ENCODE results near the gene TBCC. TPM values are rescaled to one million over a fixed set of nuclear protein-coding genes. Genes with fewer than 3 reads are reported as not detected.
"Not testable (repeated sequence)": the region's sequence is repeated elsewhere in the genome, so short reads cannot be mapped to it uniquely, and the experiment has no call there.

The TBCC gene
- total RNA-seq, 1 donor from 2014 or later = 28.4 TPM

- peak overlapping the region; percentile 95 for H3K27ac Mint-ChIP-seq
- no peaks in the 10 kb centered on the region for H3K27me3 Mint-ChIP-seq
- peaks cover 12% of the 10 kb centered on the region for H3K9me3 Mint-ChIP-seq (ENCODE audit: low read depth)
- TF ChIP-seq, protein P1, sequence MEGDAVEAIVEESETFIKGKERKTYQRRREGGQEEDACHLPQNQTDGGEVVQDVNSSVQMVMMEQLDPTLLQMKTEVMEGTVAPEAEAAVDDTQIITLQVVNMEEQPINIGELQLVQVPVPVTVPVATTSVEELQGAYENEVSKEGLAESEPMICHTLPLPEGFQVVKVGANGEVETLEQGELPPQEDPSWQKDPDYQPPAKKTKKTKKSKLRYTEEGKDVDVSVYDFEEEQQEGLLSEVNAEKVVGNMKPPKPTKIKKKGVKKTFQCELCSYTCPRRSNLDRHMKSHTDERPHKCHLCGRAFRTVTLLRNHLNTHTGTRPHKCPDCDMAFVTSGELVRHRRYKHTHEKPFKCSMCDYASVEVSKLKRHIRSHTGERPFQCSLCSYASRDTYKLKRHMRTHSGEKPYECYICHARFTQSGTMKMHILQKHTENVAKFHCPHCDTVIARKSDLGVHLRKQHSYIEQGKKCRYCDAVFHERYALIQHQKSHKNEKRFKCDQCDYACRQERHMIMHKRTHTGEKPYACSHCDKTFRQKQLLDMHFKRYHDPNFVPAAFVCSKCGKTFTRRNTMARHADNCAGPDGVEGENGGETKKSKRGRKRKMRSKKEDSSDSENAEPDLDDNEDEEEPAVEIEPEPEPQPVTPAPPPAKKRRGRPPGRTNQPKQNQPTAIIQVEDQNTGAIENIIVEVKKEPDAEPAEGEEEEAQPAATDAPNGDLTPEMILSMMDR (IDR thresholded peaks at IDR 0.05; ENCODE audit: unreplicated experiment) = no peak
- no peak overlapping the region for H3K4me3 Mint-ChIP-seq (ENCODE audit: low read depth)
- DNase-seq (ENCODE audit: low spot score, unreplicated experiment) = no peak
- peaks cover 20% of the 10 kb centered on the region for H3K4me1 Mint-ChIP-seq (ENCODE audit: low read depth)
- peaks cover 3% of the 10 kb centered on the region for H3K36me3 Mint-ChIP-seq (ENCODE audit: insufficient read depth)
These were observed 36.0 kb downstream of the TBCC start for GRCh38 chr6:42709871-42710270.

DNA sequence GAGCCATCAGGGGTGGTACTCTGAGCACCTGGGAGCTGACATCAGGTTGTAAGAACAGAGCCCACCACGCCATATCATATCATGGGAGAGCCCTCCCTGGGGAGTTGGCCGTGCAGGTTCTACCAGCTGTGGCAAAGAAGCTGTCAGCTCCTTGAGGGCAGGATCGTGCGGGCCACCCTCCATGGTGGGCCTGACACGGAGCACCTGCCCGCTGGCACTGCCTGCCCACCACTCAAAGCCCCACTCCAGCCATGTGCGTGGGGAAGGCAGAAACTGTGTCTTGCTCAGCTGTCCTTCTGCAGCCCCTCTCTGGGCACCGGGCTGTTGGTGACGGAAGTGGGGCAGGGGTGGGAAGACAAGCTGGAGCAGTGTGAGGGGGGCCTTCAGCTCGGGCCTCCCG lies 37.8 kb downstream of the TBCC start:
- Mint-ChIP-seq H3K27me3 (no peaks in the 10 kb centered on the region), H3K4me1 (ENCODE audit: low read depth) (peaks cover 17% of the 10 kb centered on the region), H3K36me3 (ENCODE audit: insufficient read depth) (peaks cover 3% of the 10 kb centered on the region), H3K27ac (no peak overlapping the region), H3K9me3 (ENCODE audit: low read depth) (peaks cover 12% of the 10 kb centered on the region), H3K4me3 (ENCODE audit: low read depth) (no peak overlapping the region)
- TF ChIP-seq, protein P1 (IDR thresholded peaks at IDR 0.05; ENCODE audit: unreplicated experiment) = no peak
- no peak for DNase-seq (ENCODE audit: low spot score, unreplicated experiment)

DNA sequence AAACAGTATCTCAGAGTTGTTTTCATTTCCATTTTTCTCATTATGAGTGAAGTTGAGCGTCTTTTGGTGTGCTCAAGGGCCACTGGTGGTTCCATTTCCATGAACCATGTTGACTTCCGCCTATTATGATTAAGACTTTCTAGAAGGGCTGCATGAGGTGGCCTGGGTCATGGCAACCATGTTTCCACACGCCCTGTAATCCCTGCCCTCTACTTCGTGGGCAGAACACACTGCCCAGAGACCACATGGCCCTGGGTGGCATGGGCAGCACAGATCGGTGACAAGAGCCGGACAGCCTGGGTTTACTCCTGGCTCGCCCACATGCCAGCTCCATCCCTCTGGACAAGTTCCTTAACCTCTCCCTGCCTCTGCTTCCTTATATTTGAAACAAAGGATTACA lies 38.3 kb downstream of the TBCC start:
- H3K4me3 Mint-ChIP-seq (ENCODE audit: low read depth) = no peak overlapping the region
- peaks cover 17% of the 10 kb centered on the region for H3K4me1 Mint-ChIP-seq (ENCODE audit: low read depth)
- TF ChIP-seq, protein P1 (IDR thresholded peaks at IDR 0.05; ENCODE audit: unreplicated experiment) = no peak
- DNase-seq (ENCODE audit: low spot score, unreplicated experiment) = no peak
- H3K36me3 Mint-ChIP-seq (ENCODE audit: insufficient read depth) = peaks cover 3% of the 10 kb centered on the region
- H3K27ac Mint-ChIP-seq = no peak overlapping the region
- no peaks in the 10 kb centered on the region for H3K27me3 Mint-ChIP-seq
- peaks cover 12% of the 10 kb centered on the region for H3K9me3 Mint-ChIP-seq (ENCODE audit: low read depth)

DNA sequence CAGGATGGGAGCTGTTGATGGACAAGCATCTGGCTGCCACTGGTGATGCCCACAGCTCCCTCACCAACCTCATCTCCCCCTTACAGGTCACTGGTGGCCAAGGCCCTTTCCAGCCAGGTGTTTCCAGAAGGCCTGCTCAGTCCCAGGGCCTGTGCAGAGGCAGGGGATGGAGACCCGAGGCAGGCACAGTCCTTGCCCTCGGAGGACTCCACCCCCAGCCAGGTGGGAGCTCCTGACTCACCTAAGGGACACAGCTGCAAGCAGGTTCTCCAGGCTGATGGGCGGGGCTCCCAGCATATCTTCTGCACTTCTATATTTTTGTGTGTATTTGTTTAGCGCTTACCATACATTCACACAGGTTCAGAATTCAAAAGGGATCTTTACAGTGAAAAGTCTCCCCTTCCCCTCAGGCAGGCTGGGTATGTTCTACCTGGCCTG lies 40.9 kb downstream of the TBCC start:
- no peak overlapping the region for H3K4me3 Mint-ChIP-seq (ENCODE audit: low read depth)
- H3K9me3 Mint-ChIP-seq (ENCODE audit: low read depth) = no peaks in the 10 kb centered on the region
- H3K36me3 Mint-ChIP-seq (ENCODE audit: insufficient read depth) = no peaks in the 10 kb centered on the region
- TF ChIP-seq, protein P1 (IDR thresholded peaks at IDR 0.05; ENCODE audit: unreplicated experiment) = no peak
- DNase-seq (ENCODE audit: low spot score, unreplicated experiment) = no peak
- H3K4me1 Mint-ChIP-seq (ENCODE audit: low read depth) = peaks cover 5% of the 10 kb centered on the region
- no peaks in the 10 kb centered on the region for H3K27me3 Mint-ChIP-seq
- no peak overlapping the region for H3K27ac Mint-ChIP-seq

DNA sequence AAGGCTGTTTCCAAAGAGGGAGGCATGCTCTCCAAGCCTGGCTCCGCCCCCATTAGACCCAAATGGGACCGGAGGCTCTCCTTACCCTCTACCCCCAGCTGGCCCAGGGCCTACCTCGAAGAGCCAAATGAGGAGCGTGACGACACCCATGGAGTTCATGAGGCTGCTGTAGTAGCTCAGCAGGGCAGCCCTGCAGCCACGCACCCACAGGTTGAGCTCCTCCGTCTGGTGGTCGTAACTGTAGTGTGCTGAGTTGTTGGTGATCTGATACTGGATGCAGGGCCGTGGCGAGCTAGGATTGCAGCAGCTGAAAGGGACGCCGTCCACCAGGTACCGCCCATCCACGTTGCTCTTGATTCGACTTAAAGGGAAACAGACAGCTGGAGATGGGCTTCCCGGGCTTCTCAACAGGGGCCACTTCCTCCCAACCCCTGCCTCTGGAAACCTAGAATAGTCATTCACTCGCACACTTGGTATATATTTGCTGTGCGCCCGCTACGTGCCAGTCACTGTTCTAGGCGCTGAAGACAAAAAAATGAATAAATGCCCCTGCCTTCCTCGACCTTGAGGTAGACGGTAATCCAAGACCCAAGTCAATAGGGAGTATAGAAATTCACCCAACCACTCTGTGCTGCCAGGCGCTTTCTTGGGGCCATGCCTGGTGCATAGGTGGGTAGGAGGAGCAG lies 41.5 kb downstream of the TBCC start:
- no peak for DNase-seq (ENCODE audit: low spot score, unreplicated experiment)
- no peaks in the 10 kb centered on the region for H3K9me3 Mint-ChIP-seq (ENCODE audit: low read depth)
- H3K4me3 Mint-ChIP-seq (ENCODE audit: low read depth) = no peak overlapping the region
- no peak overlapping the region for H3K27ac Mint-ChIP-seq
- H3K4me1 Mint-ChIP-seq (ENCODE audit: low read depth) = peaks cover 1% of the 10 kb centered on the region
- H3K36me3 Mint-ChIP-seq (ENCODE audit: insufficient read depth) = no peaks in the 10 kb centered on the region
- TF ChIP-seq, protein P1 (IDR thresholded peaks at IDR 0.05; ENCODE audit: unreplicated experiment) = no peak
- no peaks in the 10 kb centered on the region for H3K27me3 Mint-ChIP-seq

GRCh38 chr6:42702786-42703185 lies 43.1 kb downstream of the TBCC start:
- not testable (repeated sequence) for H3K36me3 Mint-ChIP-seq (ENCODE audit: insufficient read depth); H3K4me1 Mint-ChIP-seq (ENCODE audit: low read depth); H3K9me3 Mint-ChIP-seq (ENCODE audit: low read depth); H3K4me3 Mint-ChIP-seq (ENCODE audit: low read depth); H3K27ac Mint-ChIP-seq; DNase-seq (ENCODE audit: low spot score, unreplicated experiment); H3K27me3 Mint-ChIP-seq

All from progenitor cell of endocrine pancreas (in vitro differentiated cells).